ENCODE results near the gene SLC50A1. TPM values are rescaled to one million over a fixed set of nuclear protein-coding genes. Genes with fewer than 3 reads are reported as not detected.

The SLC50A1 gene
- polyA plus RNA-seq, 1 donor (not counting 4 experiments of a cell fraction or from before 2014, with no cell fraction given), result 54.5 TPM

- DNase-seq (ENCODE audit: low read depth, low spot score), result no peak
These were observed 43.7 kb downstream of the SLC50A1 start for GRCh38 chr1:155179112-155180031.

GRCh38 chr1:155181371-155182051 is 45.9 kb downstream of the SLC50A1 start:
- Histone ChIP-seq H3K4me1 (ENCODE audit: control insufficient read depth, extremely low read depth, insufficient read depth, low read length) (peaks cover 14% of the 10 kb centered on the region), H3K9me1 (ENCODE audit: control insufficient read depth, extremely low read depth, insufficient read depth, low read length) (no peaks in the 10 kb centered on the region), H3K36me3 (ENCODE audit: control insufficient read depth in 2 of 2, extremely low read depth in 1 of 2, insufficient read depth in 2 of 2, low read length in 2 of 2) (peaks cover 4 to 10% of the 10 kb centered on the region in 2 experiments), H3K9me3 (ENCODE audit: control insufficient read depth, low read depth, low read length) (no peaks in the 10 kb centered on the region), H2AFZ (ENCODE audit: control insufficient read depth, low read length) (no peak overlapping the region), H3K27ac (ENCODE audit: control insufficient read depth, insufficient read depth, low read length) (no peak overlapping the region), H3K4me3 (ENCODE audit: control insufficient read depth in 2 of 3, extremely low read depth in 1 of 3, insufficient read depth in 2 of 3, low read depth in 1 of 3, low read length in 3 of 3) (no peak overlapping the region), H4K20me1 (ENCODE audit: control insufficient read depth, extremely low read depth, insufficient read depth, low read length) (no peaks in the 10 kb centered on the region), H3K9ac (ENCODE audit: control insufficient read depth, extremely low read depth, insufficient read depth, low read length) (no peak overlapping the region), H3K4me2 (ENCODE audit: control insufficient read depth, extremely low read depth, insufficient read depth, low read depth, low read length) (no peak overlapping the region), H3K79me2 (ENCODE audit: control insufficient read depth, insufficient read depth, low read length) (no peaks in the 10 kb centered on the region), H3K27me3 (ENCODE audit: control insufficient read depth, extremely low read depth, insufficient read depth, low read length) (no peaks in the 10 kb centered on the region)
- FAIRE-seq, result no peak
- dilution Hi-C loops (cut with MboI; ENCODE audit: extremely low pct_ligation_motif_present, low sequenced_read_pairs), result no loop called here
- no peak for DNase-seq (ENCODE audit: low read depth, low spot score)
- TF ChIP-seq CTCF (optimal IDR thresholded peaks at IDR 0.05 in 1 of 3, IDR thresholded peaks at IDR 0.05 in 1 of 3, conservative IDR thresholded peaks at IDR 0.05 in 1 of 3; ENCODE audit: extremely low read depth in 1 of 3, insufficient read depth in 2 of 3, low read length in 3 of 3), result no peak
- TF ChIP-seq EZH2 (IDR thresholded peaks at IDR 0.05; ENCODE audit: low read length), result no peak

More at GRCh38 chr1:155179112-155180031, 43.7 kb downstream of the SLC50A1 start:
- H3K27me3 ChIP-seq (ENCODE audit: control insufficient read depth, extremely low read depth, insufficient read depth, low read length), result no peaks in the 10 kb centered on the region
- no peak overlapping the region for H2AFZ ChIP-seq (ENCODE audit: control insufficient read depth, low read length)
- peaks cover 4 to 10% of the 10 kb centered on the region in 2 experiments for H3K36me3 ChIP-seq (ENCODE audit: control insufficient read depth in 2 of 2, extremely low read depth in 1 of 2, insufficient read depth in 2 of 2, low read length in 2 of 2)
- no peaks in the 10 kb centered on the region for H4K20me1 ChIP-seq (ENCODE audit: control insufficient read depth, extremely low read depth, insufficient read depth, low read length)
- no peak overlapping the region for H3K4me3 ChIP-seq (ENCODE audit: control insufficient read depth in 2 of 3, extremely low read depth in 1 of 3, insufficient read depth in 2 of 3, low read depth in 1 of 3, low read length in 3 of 3)
- H3K27ac ChIP-seq (ENCODE audit: control insufficient read depth, insufficient read depth, low read length), result no peak overlapping the region
- no peak for TF ChIP-seq EZH2 (IDR thresholded peaks at IDR 0.05; ENCODE audit: low read length)
- TF ChIP-seq CTCF (optimal IDR thresholded peaks at IDR 0.05 in 1 of 3, IDR thresholded peaks at IDR 0.05 in 1 of 3, conservative IDR thresholded peaks at IDR 0.05 in 1 of 3; ENCODE audit: extremely low read depth in 1 of 3, insufficient read depth in 2 of 3, low read length in 3 of 3), result no peak
- no peaks in the 10 kb centered on the region for H3K79me2 ChIP-seq (ENCODE audit: control insufficient read depth, insufficient read depth, low read length)
- dilution Hi-C loops (cut with MboI; ENCODE audit: extremely low pct_ligation_motif_present, low sequenced_read_pairs), result no loop called here
- no peak overlapping the region for H3K9ac ChIP-seq (ENCODE audit: control insufficient read depth, extremely low read depth, insufficient read depth, low read length)
- no peak for FAIRE-seq
- no peak overlapping the region for H3K4me2 ChIP-seq (ENCODE audit: control insufficient read depth, extremely low read depth, insufficient read depth, low read depth, low read length)
- H3K9me3 ChIP-seq (ENCODE audit: control insufficient read depth, low read depth, low read length), result no peaks in the 10 kb centered on the region
- peaks cover 9% of the 10 kb centered on the region for H3K4me1 ChIP-seq (ENCODE audit: control insufficient read depth, extremely low read depth, insufficient read depth, low read length)
- no peaks in the 10 kb centered on the region for H3K9me1 ChIP-seq (ENCODE audit: control insufficient read depth, extremely low read depth, insufficient read depth, low read length)
